ENCODE measurements around the gene MBNL1. TPM values are rescaled to one million over a fixed set of nuclear protein-coding genes. Genes with fewer than 3 reads are reported as not detected.
"Not testable (repeated sequence)": the region's sequence is repeated elsewhere in the genome, so short reads cannot be mapped to it uniquely, and the experiment has no call there.

MBNL1 gene
- polyA plus RNA-seq, 1 donor (not counting 4 experiments of a cell fraction or from before 2014, with no cell fraction given): 58.3 TPM

GRCh38 chr3:152438706-152439105 lies 170.0 kb downstream of the MBNL1 start:
- DNase-seq (ENCODE audit: low read depth, low spot score): no peak
- dilution Hi-C loops (cut with MboI; ENCODE audit: extremely low pct_ligation_motif_present, low sequenced_read_pairs): no loop called here
- FAIRE-seq: no peak
- peaks cover 0 to 2% of the 10 kb centered on the region in 2 experiments for H3K36me3 ChIP-seq (ENCODE audit: control insufficient read depth in 2 of 2, extremely low read depth in 1 of 2, insufficient read depth in 2 of 2, low read length in 2 of 2)
- peaks cover 12% of the 10 kb centered on the region for H3K4me1 ChIP-seq (ENCODE audit: control insufficient read depth, extremely low read depth, insufficient read depth, low read length)
- H3K9me1 ChIP-seq (ENCODE audit: control insufficient read depth, extremely low read depth, insufficient read depth, low read length): no peaks in the 10 kb centered on the region
- H4K20me1 ChIP-seq (ENCODE audit: control insufficient read depth, extremely low read depth, insufficient read depth, low read length): peaks cover 3% of the 10 kb centered on the region
- H3K27me3 ChIP-seq (ENCODE audit: control insufficient read depth, extremely low read depth, insufficient read depth, low read length): no peaks in the 10 kb centered on the region
- H3K79me2 ChIP-seq (ENCODE audit: control insufficient read depth, insufficient read depth, low read length): peaks cover 70% of the 10 kb centered on the region
- no peak overlapping the region for H3K27ac ChIP-seq (ENCODE audit: control insufficient read depth, insufficient read depth, low read length)
- peaks cover 4% of the 10 kb centered on the region for H3K9me3 ChIP-seq (ENCODE audit: control insufficient read depth, low read depth, low read length)
- no peak overlapping the region for H3K4me3 ChIP-seq (ENCODE audit: control insufficient read depth in 2 of 3, extremely low read depth in 1 of 3, insufficient read depth in 2 of 3, low read depth in 1 of 3, low read length in 3 of 3)
- no peak overlapping the region for H3K4me2 ChIP-seq (ENCODE audit: control insufficient read depth, extremely low read depth, insufficient read depth, low read depth, low read length)
- H3K9ac ChIP-seq (ENCODE audit: control insufficient read depth, extremely low read depth, insufficient read depth, low read length): no peak overlapping the region
- TF ChIP-seq, protein P1, sequence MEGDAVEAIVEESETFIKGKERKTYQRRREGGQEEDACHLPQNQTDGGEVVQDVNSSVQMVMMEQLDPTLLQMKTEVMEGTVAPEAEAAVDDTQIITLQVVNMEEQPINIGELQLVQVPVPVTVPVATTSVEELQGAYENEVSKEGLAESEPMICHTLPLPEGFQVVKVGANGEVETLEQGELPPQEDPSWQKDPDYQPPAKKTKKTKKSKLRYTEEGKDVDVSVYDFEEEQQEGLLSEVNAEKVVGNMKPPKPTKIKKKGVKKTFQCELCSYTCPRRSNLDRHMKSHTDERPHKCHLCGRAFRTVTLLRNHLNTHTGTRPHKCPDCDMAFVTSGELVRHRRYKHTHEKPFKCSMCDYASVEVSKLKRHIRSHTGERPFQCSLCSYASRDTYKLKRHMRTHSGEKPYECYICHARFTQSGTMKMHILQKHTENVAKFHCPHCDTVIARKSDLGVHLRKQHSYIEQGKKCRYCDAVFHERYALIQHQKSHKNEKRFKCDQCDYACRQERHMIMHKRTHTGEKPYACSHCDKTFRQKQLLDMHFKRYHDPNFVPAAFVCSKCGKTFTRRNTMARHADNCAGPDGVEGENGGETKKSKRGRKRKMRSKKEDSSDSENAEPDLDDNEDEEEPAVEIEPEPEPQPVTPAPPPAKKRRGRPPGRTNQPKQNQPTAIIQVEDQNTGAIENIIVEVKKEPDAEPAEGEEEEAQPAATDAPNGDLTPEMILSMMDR (optimal IDR thresholded peaks at IDR 0.05 in 1 of 3, IDR thresholded peaks at IDR 0.05 in 1 of 3, conservative IDR thresholded peaks at IDR 0.05 in 1 of 3; ENCODE audit: extremely low read depth in 1 of 3, insufficient read depth in 2 of 3, low read length in 3 of 3): no peak
- TF ChIP-seq EZH2 (IDR thresholded peaks at IDR 0.05; ENCODE audit: low read length): no peak
- no peak overlapping the region for H2AFZ ChIP-seq (ENCODE audit: control insufficient read depth, low read length)

- H3K4me2 ChIP-seq (ENCODE audit: control insufficient read depth, extremely low read depth, insufficient read depth, low read depth, low read length); H3K9me3 ChIP-seq (ENCODE audit: control insufficient read depth, low read depth, low read length); H2AFZ ChIP-seq (ENCODE audit: control insufficient read depth, low read length); dilution Hi-C loops (cut with MboI; ENCODE audit: extremely low pct_ligation_motif_present, low sequenced_read_pairs); H3K9ac ChIP-seq (ENCODE audit: control insufficient read depth, extremely low read depth, insufficient read depth, low read length); H3K9me1 ChIP-seq (ENCODE audit: control insufficient read depth, extremely low read depth, insufficient read depth, low read length); DNase-seq (ENCODE audit: low read depth, low spot score); H3K27me3 ChIP-seq (ENCODE audit: control insufficient read depth, extremely low read depth, insufficient read depth, low read length); H3K4me3 ChIP-seq (ENCODE audit: control insufficient read depth in 2 of 3, extremely low read depth in 1 of 3, insufficient read depth in 2 of 3, low read depth in 1 of 3, low read length in 3 of 3); H4K20me1 ChIP-seq (ENCODE audit: control insufficient read depth, extremely low read depth, insufficient read depth, low read length); H3K36me3 ChIP-seq (ENCODE audit: control insufficient read depth in 2 of 2, extremely low read depth in 1 of 2, insufficient read depth in 2 of 2, low read length in 2 of 2); H3K27ac ChIP-seq (ENCODE audit: control insufficient read depth, insufficient read depth, low read length); FAIRE-seq: not testable (repeated sequence)
- peaks cover 60% of the 10 kb centered on the region for H3K79me2 ChIP-seq (ENCODE audit: control insufficient read depth, insufficient read depth, low read length)
- H3K4me1 ChIP-seq (ENCODE audit: control insufficient read depth, extremely low read depth, insufficient read depth, low read length): peaks cover 14% of the 10 kb centered on the region
Measured at GRCh38 chr3:152440243-152440642, 171.5 kb downstream of the MBNL1 start.
